NCI-H345 (cell line): ENCODE measurements around the gene PUS1.

Experiments used
- DNase-seq: peaks from one replicate; lab custom pipeline; 2025; lab: John Stamatoyannopoulos, UW

Gene PUS1

GRCh38 chr12:131902332-131903241 is 26.5 kb upstream of the PUS1 start:
- DNase-seq, result no peak

- no peak for DNase-seq
Observed at GRCh38 chr12:131903270-131904255, 25.5 kb upstream of the PUS1 start.

- no peak for DNase-seq
Observed at GRCh38 chr12:131904346-131904745, 24.7 kb upstream of the PUS1 start.

- DNase-seq, result no peak
Observed at GRCh38 chr12:131905081-131905629, 23.9 kb upstream of the PUS1 start.

- no peak for DNase-seq
Observed at GRCh38 chr12:131905630-131906091, 23.4 kb upstream of the PUS1 start.

GRCh38 chr12:131907379-131908091 is 21.5 kb upstream of the PUS1 start:
- DNase-seq, result no peak

GRCh38 chr12:131908092-131909080 is 20.7 kb upstream of the PUS1 start:
- DNase-seq, result no peak

GRCh38 chr12:131909081-131909751 is 19.9 kb upstream of the PUS1 start:
- no peak for DNase-seq

GRCh38 chr12:131909752-131910219 is 19.3 kb upstream of the PUS1 start:
- DNase-seq, result no peak

GRCh38 chr12:131910302-131911027 is 18.6 kb upstream of the PUS1 start:
- DNase-seq, result no peak

GRCh38 chr12:131911028-131911650 is 17.9 kb upstream of the PUS1 start:
- no peak for DNase-seq

- DNase-seq, result no peak
Observed at GRCh38 chr12:131911851-131912477, 17.1 kb upstream of the PUS1 start.

GRCh38 chr12:131912518-131913274 is 16.4 kb upstream of the PUS1 start:
- no peak for DNase-seq

- DNase-seq, result no peak
Observed at GRCh38 chr12:131913666-131914065, 15.4 kb upstream of the PUS1 start.

- DNase-seq, result no peak
Observed at GRCh38 chr12:131914179-131914702, 14.8 kb upstream of the PUS1 start.

- no peak for DNase-seq
Observed at GRCh38 chr12:131915000-131915689, 13.9 kb upstream of the PUS1 start.
